Measurements from ENCODE around the gene MACROD2. TPM values are rescaled to one million over a fixed set of nuclear protein-coding genes. Genes with fewer than 3 reads are reported as not detected.

The MACROD2 gene
- total RNA-seq, 2 experiments from 2014 or later, result not detected

- POLR2A ChIA-PET, result no interaction called here
- Mint-ChIP-seq H3K9me3 (no peaks in the 10 kb centered on the region), H3K27ac (no peak overlapping the region), H3K27me3 (no peaks in the 10 kb centered on the region), H3K4me3 (no peak overlapping the region), H3K36me3 (ENCODE audit: low read depth) (no peaks in the 10 kb centered on the region), H3K4me1 (no peaks in the 10 kb centered on the region)
- DNase-seq, result no peak
- CTCF ChIA-PET, result no interaction called here
These were observed 1743.7 kb downstream of the MACROD2 start for GRCh38 chr20:15739035-15739434.

- Mint-ChIP-seq H3K9me3 (no peaks in the 10 kb centered on the region), H3K4me1 (no peaks in the 10 kb centered on the region), H3K4me3 (no peak overlapping the region), H3K27ac (no peak overlapping the region), H3K36me3 (ENCODE audit: low read depth) (no peaks in the 10 kb centered on the region), H3K27me3 (no peaks in the 10 kb centered on the region)
- ChIA-PET CTCF (no interaction called here), POLR2A (no interaction called here)
- no peak for DNase-seq
These were observed 1744.9 kb downstream of the MACROD2 start for GRCh38 chr20:15740046-15740775.

GRCh38 chr20:15742087-15742486 is 1746.8 kb downstream of the MACROD2 start:
- ChIA-PET POLR2A (no interaction called here), CTCF (no interaction called here)
- H3K4me3 Mint-ChIP-seq, result no peak overlapping the region
- no peak for DNase-seq
- H3K4me1 Mint-ChIP-seq, result no peaks in the 10 kb centered on the region
- no peak overlapping the region for H3K27ac Mint-ChIP-seq
- H3K36me3 Mint-ChIP-seq (ENCODE audit: low read depth), result no peaks in the 10 kb centered on the region
- H3K27me3 Mint-ChIP-seq, result no peaks in the 10 kb centered on the region
- no peaks in the 10 kb centered on the region for H3K9me3 Mint-ChIP-seq

- Mint-ChIP-seq H3K4me3 (no peak overlapping the region), H3K4me1 (no peaks in the 10 kb centered on the region), H3K9me3 (no peaks in the 10 kb centered on the region), H3K36me3 (ENCODE audit: low read depth) (no peaks in the 10 kb centered on the region), H3K27ac (no peak overlapping the region), H3K27me3 (no peaks in the 10 kb centered on the region)
- POLR2A ChIA-PET, result no interaction called here
- CTCF ChIA-PET, result no interaction called here
- DNase-seq, result no peak
These were observed 1747.3 kb downstream of the MACROD2 start for GRCh38 chr20:15742627-15743026.

- Mint-ChIP-seq H3K9me3 (no peaks in the 10 kb centered on the region), H3K27me3 (no peaks in the 10 kb centered on the region), H3K4me3 (no peak overlapping the region), H3K36me3 (ENCODE audit: low read depth) (no peaks in the 10 kb centered on the region), H3K27ac (no peak overlapping the region), H3K4me1 (no peaks in the 10 kb centered on the region)
- POLR2A ChIA-PET, result no interaction called here
- no peak for DNase-seq
- CTCF ChIA-PET, result no interaction called here
These were observed 1760.9 kb downstream of the MACROD2 start for GRCh38 chr20:15756002-15756753.

GRCh38 chr20:15756754-15757115 is 1761.4 kb downstream of the MACROD2 start:
- H3K4me1 Mint-ChIP-seq, result no peaks in the 10 kb centered on the region
- DNase-seq, result no peak
- POLR2A ChIA-PET, result no interaction called here
- no peak overlapping the region for H3K27ac Mint-ChIP-seq
- H3K9me3 Mint-ChIP-seq, result no peaks in the 10 kb centered on the region
- H3K27me3 Mint-ChIP-seq, result no peaks in the 10 kb centered on the region
- H3K36me3 Mint-ChIP-seq (ENCODE audit: low read depth), result no peaks in the 10 kb centered on the region
- no peak overlapping the region for H3K4me3 Mint-ChIP-seq
- CTCF ChIA-PET, result no interaction called here

- DNase-seq, result no peak
- H3K4me1 Mint-ChIP-seq, result no peaks in the 10 kb centered on the region
- POLR2A ChIA-PET, result no interaction called here
These were observed 1764.3 kb downstream of the MACROD2 start for GRCh38 chr20:15759594-15759993.

GRCh38 chr20:15760001-15760621 is 1764.8 kb downstream of the MACROD2 start:
- Mint-ChIP-seq H3K27ac (no peak overlapping the region), H3K9me3 (no peaks in the 10 kb centered on the region), H3K36me3 (ENCODE audit: low read depth) (no peaks in the 10 kb centered on the region), H3K27me3 (no peaks in the 10 kb centered on the region), H3K4me1 (no peaks in the 10 kb centered on the region), H3K4me3 (no peak overlapping the region)
- no peak for DNase-seq
- ChIA-PET POLR2A (no interaction called here), CTCF (no interaction called here)

More at GRCh38 chr20:15759594-15759993, 1764.3 kb downstream of the MACROD2 start:
- Mint-ChIP-seq H3K4me3 (no peak overlapping the region), H3K9me3 (no peaks in the 10 kb centered on the region), H3K27me3 (no peaks in the 10 kb centered on the region), H3K36me3 (ENCODE audit: low read depth) (no peaks in the 10 kb centered on the region), H3K27ac (no peak overlapping the region)
- CTCF ChIA-PET, result no interaction called here

- DNase-seq, result no peak
- Mint-ChIP-seq H3K27me3 (no peaks in the 10 kb centered on the region), H3K4me3 (no peak overlapping the region), H3K4me1 (no peaks in the 10 kb centered on the region), H3K27ac (no peak overlapping the region), H3K9me3 (no peaks in the 10 kb centered on the region), H3K36me3 (ENCODE audit: low read depth) (no peaks in the 10 kb centered on the region)
- ChIA-PET CTCF (no interaction called here), POLR2A (no interaction called here)
These were observed 1768.0 kb downstream of the MACROD2 start for GRCh38 chr20:15763366-15763765.

GRCh38 chr20:15767586-15767985 is 1772.3 kb downstream of the MACROD2 start:
- Mint-ChIP-seq H3K36me3 (ENCODE audit: low read depth) (no peaks in the 10 kb centered on the region), H3K4me1 (no peaks in the 10 kb centered on the region), H3K27ac (no peak overlapping the region)

GRCh38 chr20:15767999-15768741 is 1772.9 kb downstream of the MACROD2 start:
- peaks cover 2% of the 10 kb centered on the region for H3K9me3 Mint-ChIP-seq
- POLR2A ChIA-PET, result no interaction called here
- CTCF ChIA-PET, result no interaction called here

More at GRCh38 chr20:15767586-15767985, 1772.3 kb downstream of the MACROD2 start:
- ChIA-PET POLR2A (no interaction called here), CTCF (no interaction called here)
- Mint-ChIP-seq H3K27me3 (no peaks in the 10 kb centered on the region), H3K4me3 (no peak overlapping the region), H3K9me3 (peaks cover 2% of the 10 kb centered on the region)
- no peak for DNase-seq

GRCh38 chr20:15772826-15773225 is 1777.5 kb downstream of the MACROD2 start:
- H3K27ac Mint-ChIP-seq, result no peak overlapping the region
- H3K27me3 Mint-ChIP-seq, result no peaks in the 10 kb centered on the region
- no peaks in the 10 kb centered on the region for H3K36me3 Mint-ChIP-seq (ENCODE audit: low read depth)
- H3K4me1 Mint-ChIP-seq, result no peaks in the 10 kb centered on the region
- peaks cover 3% of the 10 kb centered on the region for H3K9me3 Mint-ChIP-seq
- ChIA-PET CTCF (no interaction called here), POLR2A (no interaction called here)
- H3K4me3 Mint-ChIP-seq, result no peak overlapping the region
- DNase-seq, result no peak

More at GRCh38 chr20:15767999-15768741, 1772.9 kb downstream of the MACROD2 start:
- Mint-ChIP-seq H3K4me3 (no peak overlapping the region), H3K27ac (no peak overlapping the region), H3K36me3 (ENCODE audit: low read depth) (no peaks in the 10 kb centered on the region), H3K27me3 (no peaks in the 10 kb centered on the region), H3K4me1 (no peaks in the 10 kb centered on the region)
- DNase-seq, result no peak

GRCh38 chr20:15774926-15775325 is 1779.6 kb downstream of the MACROD2 start:
- Mint-ChIP-seq H3K27me3 (no peaks in the 10 kb centered on the region), H3K27ac (no peak overlapping the region), H3K4me3 (no peak overlapping the region), H3K9me3 (peaks cover 5% of the 10 kb centered on the region), H3K36me3 (ENCODE audit: low read depth) (no peaks in the 10 kb centered on the region), H3K4me1 (no peaks in the 10 kb centered on the region)
- no peak for DNase-seq
- ChIA-PET CTCF (no interaction called here), POLR2A (no interaction called here)

Data from activated CD4-positive, alpha-beta memory T cell treated with anti-CD3 and anti-CD28 coated beads, Interleukin-2, amount 10 ng/mL, durations not matched to agents 7 days and 5 days (primary cell).